Measurements from ENCODE around the gene ZCCHC14. TPM values are rescaled to one million over a fixed set of nuclear protein-coding genes. Genes with fewer than 3 reads are reported as not detected.

ZCCHC14 gene
- total RNA-seq, 2 experiments from 2014 or later: 0.63 to 1.5 TPM

GRCh38 chr16:87358696-87359095, 134.1 kb downstream of the ZCCHC14 start:
- Mint-ChIP-seq H3K27me3 (no peaks in the 10 kb centered on the region), H3K9me3 (ENCODE audit: low read depth) (no peaks in the 10 kb centered on the region), H3K36me3 (peaks cover 9% of the 10 kb centered on the region), H3K4me1 (peaks cover 15% of the 10 kb centered on the region), H3K27ac (no peak overlapping the region), H3K4me3 (no peak overlapping the region)
- no peak for DNase-seq
- no peak for ATAC-seq
- CTCF ChIA-PET: no interaction called here

GRCh38 chr16:87358250-87358649, 134.6 kb downstream of the ZCCHC14 start:
- Mint-ChIP-seq H3K36me3 (peaks cover 7% of the 10 kb centered on the region), H3K27ac (no peak overlapping the region)
- CTCF ChIA-PET: no interaction called here

GRCh38 chr16:87356491-87356853, 136.4 kb downstream of the ZCCHC14 start:
- Mint-ChIP-seq H3K27me3 (no peaks in the 10 kb centered on the region), H3K4me1 (peaks cover 12% of the 10 kb centered on the region), H3K27ac (no peak overlapping the region), H3K4me3 (no peak overlapping the region), H3K9me3 (ENCODE audit: low read depth) (no peaks in the 10 kb centered on the region), H3K36me3 (peaks cover 7% of the 10 kb centered on the region)
- CTCF ChIA-PET: interaction anchor here (1.3 kb wide), 1 partner anchor 38 kb away, joined by 3 read pairs; no protein-coding TSS in a partner anchor
- no peak for DNase-seq
- ATAC-seq: no peak

More at GRCh38 chr16:87358250-87358649, 134.6 kb downstream of the ZCCHC14 start:
- ATAC-seq: no peak
- H3K4me1 Mint-ChIP-seq: peaks cover 12% of the 10 kb centered on the region
- no peaks in the 10 kb centered on the region for H3K27me3 Mint-ChIP-seq
- no peaks in the 10 kb centered on the region for H3K9me3 Mint-ChIP-seq (ENCODE audit: low read depth)
- no peak overlapping the region for H3K4me3 Mint-ChIP-seq
- no peak for DNase-seq

Other genes starting within 250 kb of the ZCCHC14 start
- 10 to 100 TPM; 11.2 to 13.6 TPM for gene C16orf95, start 175.6 kb downstream of the ZCCHC14 start, total RNA-seq
- 10 to 100 TPM; 38.8 TPM for gene FBXO31, start 109.2 kb downstream of the ZCCHC14 start, total RNA-seq
- gene MAP1LC3B, start 100.7 kb downstream of the ZCCHC14 start, total RNA-seq: 10 to 100 TPM; 45.4 to 50.8 TPM
- gene JPH3, start 109.5 kb upstream of the ZCCHC14 start, total RNA-seq: not detected